OCI-LY1 (cell line): Measurements from ENCODE around the gene NDC80.

Experiments
- CTCF ChIP-seq: fragments of 200-600 bp; sonication (generic), shearing (Covaris generic); IDR thresholded peaks from 2 replicates; pipeline ENCODE4 v1.5.1; 2017; ENCODE audit warnings: mild to moderate bottlenecking, antibody characterized with exemption, low read length, moderate library complexity, mixed read lengths
- EZH2 ChIP-seq: fragments of 200-600 bp; sonication (generic), shearing (Covaris generic); IDR thresholded peaks from 2 replicates; pipeline ENCODE4 v1.8.0; 2017; ENCODE audit warnings: borderline replicate concordance, mixed run types, mild to moderate bottlenecking, antibody characterized with exemption, low read length, moderate library complexity, mixed read lengths

GRCh38 chr18:2547477-2548087 is 23.8 kb upstream of the NDC80 start:
- TF ChIP-seq CTCF (peak; percentile 46; the same call in 1 of the 2 replicates), EZH2 (no peak)
